Bronchial epithelial cell (primary cell): ENCODE results near the gene FBXW7. TPM values are rescaled to one million over a fixed set of nuclear protein-coding genes. Genes with fewer than 3 reads are reported as not detected.

ENCODE experiments used
- DNase-seq: peaks from one replicate; pipeline ENCODE4 v3.0.0-alpha.2; 2010; ENCODE audit warnings: low read depth
- FAIRE-seq: peaks from 2 replicates; lab custom pipeline; 2011; peaks lifted over from hg19 to GRCh38; lab: Jason Lieb, UNC
- H3K27me3 ChIP-seq: 2 replicates; pipeline ENCODE4 v1.5.1; 2011; ENCODE audit warnings: low read length; ENCODE audit not compliant: control insufficient read depth, insufficient read depth
- H3K36me3 ChIP-seq: 2 replicates; pipeline ENCODE4 v1.5.1; 2011; ENCODE audit warnings: low read length; ENCODE audit not compliant: control insufficient read depth, insufficient read depth
- H3K4me3 ChIP-seq: 2 replicates; pipeline ENCODE4 v1.5.1; 2011; ENCODE audit warnings: mild to moderate bottlenecking, low read depth, low read length, control low read depth
- CTCF ChIP-seq: IDR thresholded peaks from 2 replicates; pipeline ENCODE4 v1.5.1; 2011; ENCODE audit warnings: mild to moderate bottlenecking, moderate library complexity, low read length, control low read depth, inconsistent platforms; ENCODE audit not compliant: insufficient read depth, severe bottlenecking
- total RNA-seq: library from RNA; depleted of rRNA; stranded (reverse); fragments of >200 nt; gene quantifications from 2 replicates; pipeline ENCODE4 v1.2.1, GENCODE V29; 2014

The FBXW7 gene
- total RNA-seq, 1 donor from 2014 or later: 145 TPM

DNA sequence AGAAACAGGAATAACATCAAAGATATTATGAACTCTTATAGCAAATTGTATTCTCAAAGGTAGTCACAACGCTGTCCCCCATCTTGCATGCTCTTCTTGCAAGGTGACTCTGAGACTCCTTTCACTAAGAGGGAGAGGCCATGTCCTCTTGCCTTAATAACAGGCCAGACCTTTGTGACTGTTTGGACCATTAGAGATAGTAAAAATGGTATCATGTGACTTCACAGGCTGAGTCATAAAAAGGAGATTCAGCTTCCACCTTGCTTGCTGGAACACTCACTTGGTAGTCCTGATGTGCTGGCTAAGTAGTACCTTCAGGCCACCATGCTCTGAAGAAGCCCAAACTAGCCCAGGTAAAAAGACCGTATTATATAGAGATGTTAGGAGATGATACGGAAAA, 143.8 kb downstream of the FBXW7 start:
- no peak for TF ChIP-seq CTCF
- peak; percentile 21 for DNase-seq
- H3K36me3 ChIP-seq: no peaks in the 10 kb centered on the region
- no peak overlapping the region for H3K4me3 ChIP-seq
- H3K27me3 ChIP-seq: no peaks in the 10 kb centered on the region
- FAIRE-seq: peak; percentile 36

GRCh38 chr4:152390216-152390615, 145.7 kb downstream of the FBXW7 start:
- no peak for FAIRE-seq

DNA sequence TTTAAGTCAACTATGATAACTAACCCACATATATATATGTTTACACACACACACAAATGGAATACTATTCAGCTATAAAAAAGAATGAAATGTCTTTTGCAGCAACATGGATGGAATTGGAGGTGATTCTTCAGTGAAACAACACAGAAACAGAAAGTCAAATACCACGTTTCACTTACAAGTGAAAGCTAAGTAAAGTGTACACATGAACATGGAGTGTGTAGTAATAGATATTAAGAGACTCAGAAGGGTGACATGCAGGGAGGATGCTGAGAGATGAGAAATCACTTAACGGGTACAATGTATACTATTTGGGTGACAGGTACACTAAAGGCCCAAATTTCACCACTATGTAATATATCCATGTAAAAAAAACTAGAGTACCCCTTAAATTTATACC, 146.5 kb downstream of the FBXW7 start:
- DNase-seq (no peak), FAIRE-seq (no peak)
- Histone ChIP-seq H3K36me3 (no peaks in the 10 kb centered on the region), H3K4me3 (no peak overlapping the region), H3K27me3 (no peaks in the 10 kb centered on the region)
- no peak for TF ChIP-seq CTCF

More at GRCh38 chr4:152390216-152390615, 145.7 kb downstream of the FBXW7 start:
- no peak for TF ChIP-seq CTCF
- DNase-seq: no peak
- H3K36me3 ChIP-seq: no peaks in the 10 kb centered on the region
- no peaks in the 10 kb centered on the region for H3K27me3 ChIP-seq
- no peak overlapping the region for H3K4me3 ChIP-seq

DNA sequence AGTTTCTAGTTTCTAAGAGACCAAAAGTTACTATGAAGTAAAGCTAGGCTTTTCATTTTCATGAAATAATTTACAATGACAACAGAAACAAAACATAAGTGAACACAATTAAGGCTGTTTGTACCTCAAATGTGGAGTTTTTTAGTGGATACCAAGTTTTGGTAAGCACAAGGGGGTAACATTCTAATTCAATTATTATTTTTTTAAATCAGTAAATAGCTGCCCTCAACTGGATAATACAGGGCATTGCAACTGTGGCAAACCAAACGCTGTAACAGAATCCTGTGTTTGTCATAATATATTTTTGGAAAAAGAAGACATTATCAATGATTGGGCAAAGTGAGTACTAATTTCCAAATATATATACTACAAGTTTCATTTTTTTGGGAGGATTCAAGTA, 150.3 kb downstream of the FBXW7 start:
- DNase-seq: peak; percentile 14
- Histone ChIP-seq H3K36me3 (no peaks in the 10 kb centered on the region), H3K27me3 (no peaks in the 10 kb centered on the region), H3K4me3 (no peak overlapping the region)
- peak; percentile 38 for TF ChIP-seq CTCF
- no peak for FAIRE-seq

- FAIRE-seq (no peak), DNase-seq (no peak)
- Histone ChIP-seq H3K36me3 (no peaks in the 10 kb centered on the region), H3K4me3 (no peak overlapping the region), H3K27me3 (no peaks in the 10 kb centered on the region)
- no peak for TF ChIP-seq CTCF
Observed at GRCh38 chr4:152382057-152382785, 153.7 kb downstream of the FBXW7 start.

DNA sequence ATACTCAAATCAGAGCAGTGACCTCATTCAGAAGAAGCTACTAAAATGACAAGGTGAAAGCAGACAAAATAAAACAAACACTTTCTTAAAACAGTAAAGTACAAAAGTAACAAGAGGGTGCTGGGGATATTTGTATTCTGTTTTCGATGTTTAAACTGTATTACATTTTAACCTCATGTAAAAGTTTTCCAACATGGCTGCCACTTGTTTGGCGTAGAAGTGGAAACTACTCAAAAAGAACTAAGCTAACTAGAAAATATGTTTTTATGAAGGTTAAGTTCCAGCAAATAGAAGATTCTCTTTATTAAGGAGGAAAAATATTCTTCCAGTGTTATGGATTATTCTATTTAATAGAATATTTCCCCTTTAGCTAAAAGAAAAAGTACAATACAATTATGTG, 155.0 kb downstream of the FBXW7 start:
- Histone ChIP-seq H3K27me3 (no peaks in the 10 kb centered on the region), H3K36me3 (no peaks in the 10 kb centered on the region), H3K4me3 (no peak overlapping the region)
- TF ChIP-seq CTCF: no peak
- FAIRE-seq (no peak), DNase-seq (no peak)
